K562 (cell line): ENCODE measurements around the gene ARRB2. TPM values are rescaled to one million over a fixed set of nuclear protein-coding genes. Genes with fewer than 3 reads are reported as not detected.
A peak's percentile ranks its signal among the peaks of the same experiment; 100 is the strongest.

Source experiments
- ATAC-seq: fragments of 200-7000 bp; cut with Tn5 transposase; 3 replicates; pipeline ENCODE4 v1.9.1; 2020; ENCODE audit warnings: moderate library complexity
- Bru-seq: library from RNA; stranded (reverse); fragments of 400-500 nt; gene quantifications from one replicate; lab custom pipeline; 2021; lab: Mats Ljungman, UMichigan
- BruChase-seq, 2 experiments: library from RNA; stranded (reverse); fragments of 400-500 nt; gene quantifications; one replicate each; lab custom pipeline; 2021; lab: Mats Ljungman, UMichigan
- BruUV-seq: library from RNA; stranded (reverse); fragments of 400-500 nt; replicated peaks from 2 replicates; lab custom pipeline; 2021; lab: Mats Ljungman, UMichigan
- CTCF ChIA-PET: fragments of 300-600 bp; formaldehyde crosslinking; extraction: SDS; loops from one replicate; lab custom pipeline; 2021; ENCODE audit warnings: low intra/inter-chr PET ratio; lab: Yijun Ruan, JAX
- POLR2A ChIA-PET: fragments of 300-600, 350-650 bp; sonication (Branson Sonifier 250); formaldehyde crosslinking; extraction: SDS; loops from one replicate; lab custom pipeline; 2021; ENCODE audit warnings: antibody characterized with exemption, inconsistent platforms; lab: Yijun Ruan, JAX
- DNase-seq, 4 experiments: peaks; one replicate each; pipeline versions ENCODE4 v3.0.0 to v3.0.0-alpha.2; 2011 to 2018; ENCODE audit warnings: low spot score in 3 of 4, mixed read lengths in 3 of 4; ENCODE audit errors: extremely low read depth in 1 of 4
- FAIRE-seq: peaks from 2 replicates; lab custom pipeline; 2011; peaks lifted over from hg19 to GRCh38; lab: Jason Lieb, UNC
- H2AFZ ChIP-seq: 2 replicates; pipeline ENCODE4 v1.6.0; 2011; ENCODE audit warnings: low read depth, low read length, control low read depth, inconsistent platforms
- H3K27ac ChIP-seq: fragments of 200-600 bp; 3 replicates; pipeline ENCODE4 v1.8.0; 2011; ENCODE audit warnings: low read depth, mild to moderate bottlenecking, control low read depth, inconsistent platforms, low read length, moderate library complexity, mixed read lengths; ENCODE audit errors: extremely low read depth
- H3K27me3 ChIP-seq, 2 experiments: fragments of 300-600 bp in 1 of 2; 2 replicates in 1 of 2; 3 replicates in 1 of 2; pipeline versions ENCODE4 v1.6.0 to v1.8.0; 2011; ENCODE audit warnings: inconsistent platforms in 2 of 2, low read length in 2 of 2, mild to moderate bottlenecking in 1 of 2, mixed read lengths in 1 of 2, moderate library complexity in 1 of 2; ENCODE audit not compliant: control insufficient read depth in 2 of 2, insufficient read depth in 2 of 2
- H3K36me3 ChIP-seq: fragments of 300-600 bp; 3 replicates; pipeline ENCODE4 v1.8.0; 2011; ENCODE audit warnings: mild to moderate bottlenecking, low read length, inconsistent platforms; ENCODE audit not compliant: control insufficient read depth, insufficient read depth
- H3K4me1 ChIP-seq, 2 experiments: fragments of 200-600 bp in 1 of 2; replicated peaks in 1 of 2; 2 replicates in 1 of 2; 3 replicates in 1 of 2; pipeline versions ENCODE4 v1.5.1 to v1.8.0; 2011; ENCODE audit warnings: inconsistent platforms in 2 of 2, low read length in 2 of 2, mild to moderate bottlenecking in 1 of 2, mixed read lengths in 1 of 2, moderate library complexity in 1 of 2; ENCODE audit not compliant: control insufficient read depth in 2 of 2, insufficient read depth in 2 of 2
- H3K4me2 ChIP-seq: 2 replicates; pipeline ENCODE4 v1.6.1; 2011; ENCODE audit warnings: low read length, control low read depth, inconsistent platforms, mixed read lengths; ENCODE audit not compliant: insufficient read depth
- H3K4me3 ChIP-seq: fragments of 200-600 bp; sonication (generic), shearing (Covaris generic); 2 replicates; pipeline ENCODE4 v1.5.1; 2016; ENCODE audit warnings: control low read depth, inconsistent platforms
- H3K79me2 ChIP-seq: fragments of 200-600 bp; 3 replicates; pipeline ENCODE4 v1.8.0; 2011; ENCODE audit warnings: low read length, inconsistent platforms; ENCODE audit not compliant: control insufficient read depth, insufficient read depth
- H3K9ac ChIP-seq, 2 experiments: 2 replicates each; pipeline versions ENCODE4 v1.6.0 to v1.6.1; 2011; ENCODE audit warnings: low read depth in 2 of 2, low read length in 2 of 2, control low read depth in 1 of 2, inconsistent platforms in 1 of 2, mild to moderate bottlenecking in 1 of 2, mixed read lengths in 1 of 2; ENCODE audit not compliant: insufficient read depth in 1 of 2
- H3K9me1 ChIP-seq: one replicate; pipeline ENCODE4 v1.6.0; 2011; ENCODE audit warnings: inconsistent platforms, mild to moderate bottlenecking, low read length, moderate library complexity; ENCODE audit not compliant: control insufficient read depth, insufficient read depth
- H3K9me3 ChIP-seq: replicated peaks from 2 replicates; pipeline ENCODE4 v1.5.1; 2011; ENCODE audit warnings: low read depth, low read length, inconsistent platforms; ENCODE audit not compliant: control insufficient read depth, insufficient read depth
- H4K20me1 ChIP-seq: replicated peaks from 2 replicates; pipeline ENCODE4 v1.6.1; 2011; ENCODE audit warnings: low read length, inconsistent platforms, mixed read lengths; ENCODE audit not compliant: control insufficient read depth, insufficient read depth
- CBFA2T3 ChIP-seq: fragments of 450-650 bp; IDR thresholded peaks from 2 replicates; pipeline ENCODE4 v1.6.1; 2017
- CBX1 ChIP-seq: sonication (generic); IDR thresholded peaks from 2 replicates; pipeline ENCODE4 v1.6.1; 2016; ENCODE audit warnings: antibody characterized with exemption, low read depth, mild to moderate bottlenecking
- POLR3A ChIP-seq: IDR thresholded peaks from 2 replicates; pipeline ENCODE4 v1.6.1; 2011; ENCODE audit warnings: borderline replicate concordance, mild to moderate bottlenecking, moderate library complexity; ENCODE audit not compliant: insufficient read length, insufficient read depth; ENCODE audit errors: extremely low read depth
- REST ChIP-seq, 2 experiments: fragments of 450-650 bp; formaldehyde crosslinking in 1 of 2; IDR thresholded peaks; 2 replicates each; pipeline versions ENCODE4 v1.4.0 to v1.6.1; 2014 to 2020; ENCODE audit warnings: mild to moderate bottlenecking in 2 of 2, borderline replicate concordance in 1 of 2, low read depth in 1 of 2
- ZNF134 ChIP-seq: fragments of 250-450 bp; sonication (Bioruptor Pico); conservative IDR thresholded peaks from 2 replicates; pipeline ENCODE4 v1.4.0; 2020
- ZNF778 ChIP-seq: fragments of 450-650 bp; formaldehyde crosslinking; IDR thresholded peaks from 2 replicates; pipeline ENCODE4 v1.4.0; 2020; ENCODE audit warnings: mild to moderate bottlenecking, moderate library complexity
- WGBS: fragments of 100-300 bp; shearing (Covaris generic); methylation state at CpG from one replicate; pipeline ENCODE4 v1.1.6; 2016; ENCODE audit warnings: low coverage, mixed read lengths; ENCODE audit not compliant: insufficient coverage; ENCODE audit errors: missing lambda C conversion rate; 5-methylcytosine and 5-hydroxymethylcytosine counted together
- in situ Hi-C: fragments of 300-500 bp; cut with MboI; formaldehyde crosslinking; loops from 4 replicates; pipeline ENCODE4 v1.15.0; 2018; ENCODE audit warnings: inconsistent platforms, mixed read lengths
- intact Hi-C: fragments of 100-400 bp; cut with micrococcal nuclease; formaldehyde crosslinking; loops from 2 replicates; pipeline ENCODE4 v1.14.2; 2022
- long read RNA-seq, 3 experiments: library from polyadenylated mRNA in 2 of 3; library from RNA in 1 of 3; unstranded in 2 of 3; stranded (forward) in 1 of 3; transcript quantifications; one replicate each; pipeline ENCODE4 v2.0.0, GENCODE V29; 2019 to 2022
- polyA minus RNA-seq, 3 experiments: library from RNA; depleted of rRNA, polyadenylated mRNA; stranded (reverse); fragments of >200 nt; gene quantifications; 2 replicates each; pipeline ENCODE4 v1.2.3, GENCODE V29; 2011
- polyA plus RNA-seq, 8 experiments: library from polyadenylated mRNA; depleted of rRNA in 4 of 8; stranded (reverse) in 5 of 8; unstranded in 3 of 8; fragments of >200 nt; fragmentation: Nextera tagmentation in 2 of 8; fragmentation: Illumina TruSeq in 1 of 8; extraction: Ambion mirVana in 2 of 8; extraction: Trizol in 1 of 8; gene quantifications; 2 replicates each; pipeline versions ENCODE4 v1.2.1 to v1.2.3, GENCODE V29; 2011 to 2014; ENCODE audit warnings: inconsistent platforms in 1 of 8, missing spikeins in 1 of 8
- total RNA-seq, 7 experiments: library from RNA; depleted of rRNA in 6 of 7; stranded (reverse); fragments of >200 nt in 6 of 7; fragmentation: Illumina TruSeq in 2 of 7; extraction: Trizol in 2 of 7; gene quantifications; 2 replicates each; pipeline versions ENCODE4 v1.2.1 to v1.2.3, GENCODE V29; 2011 to 2021; ENCODE audit warnings: low replicate concordance in 1 of 7

ARRB2 gene
- 15.3 and 26.8 TPM in 2 replicates for total RNA-seq (2011; cell fraction: chromatin; rRNA removed; ENCODE audit: low replicate concordance)
- total RNA-seq (2011; cell fraction: nucleolus; rRNA removed): 10.2 and 13.6 TPM in 2 replicates
- 14.5 and 18.3 TPM in 2 replicates for total RNA-seq (2011; cell fraction: nucleoplasm; rRNA removed)
- 7.2 and 12.2 TPM in 2 replicates for total RNA-seq (2014; rRNA removed)
- total RNA-seq (2014; rRNA removed; fragmentation: Illumina TruSeq; extraction: Trizol): 7.3 and 8.2 TPM in 2 replicates
- total RNA-seq (2015; rRNA removed; fragmentation: Illumina TruSeq; extraction: Trizol): 7.9 and 9.8 TPM in 2 replicates
- 14.7 and 15.2 TPM in 2 replicates for total RNA-seq (2021)
- polyA plus RNA-seq (2011; rRNA removed): 7.0 and 8.8 TPM in 2 replicates
- polyA plus RNA-seq (2011; cell fraction: cytosol; rRNA removed): 6.3 and 14.0 TPM in 2 replicates
- 13.2 and 20.5 TPM in 2 replicates for polyA plus RNA-seq (2011; cell fraction: nucleus; rRNA removed)
- polyA plus RNA-seq (2012): 13.5 and 18.0 TPM in 2 replicates
- 14.3 and 15.3 TPM in 2 replicates for polyA plus RNA-seq (2014; fragmentation: Illumina TruSeq; extraction: Trizol)
- under 1 TPM; 0.79 to 0.80 TPM for polyA plus RNA-seq (2014; fragmentation: Nextera tagmentation; extraction: Ambion mirVana)
- polyA plus RNA-seq (2014; rRNA removed): 7.5 and 9.4 TPM in 2 replicates
- 3.6 and 5.0 TPM in 2 replicates for polyA minus RNA-seq (2011; rRNA and poly(A)+ RNA removed)
- polyA minus RNA-seq (2011; cell fraction: cytosol; rRNA and poly(A)+ RNA removed): 4.1 and 5.1 TPM in 2 replicates
- polyA minus RNA-seq (2011; cell fraction: nucleus; rRNA and poly(A)+ RNA removed): 3.0 and 3.6 TPM in 2 replicates
- Bru-seq, nascent RNA: percentile 50 among the genes with signal in this experiment
- percentile 45 among the genes with signal in this experiment for BruChase-seq, experiment 1, labeled RNA remaining after a 2-hour chase
- BruChase-seq, experiment 2, labeled RNA remaining after a 6-hour chase: percentile 53 among the genes with signal in this experiment
- long read RNA-seq, experiment 1, transcript ARRB2-216 (14 exons, 1,348 nt): major isoform, 9 of 27 reads
- long read RNA-seq, experiment 1, partial matches to known transcripts: 7 of 27 reads
- long read RNA-seq, experiment 1, other reads (novel, unspliced or antisense): 7 of 27 reads
- long read RNA-seq, experiment 2, partial matches to known transcripts: 3 of 5 reads
- long read RNA-seq, experiment 2, other reads (novel, unspliced or antisense): 0 of 5 reads
- long read RNA-seq, experiment 3, partial matches to known transcripts: 0 of 1 reads
- long read RNA-seq, experiment 3, other reads (novel, unspliced or antisense): 0 of 1 reads

GRCh38 chr17:4709794-4710692 lies at the start of gene ARRB2:
Gene ARRB2 (plus strand): TSS chr17:4710632. CDS start chr17:4710722, 90 bp downstream.
- peak; percentile 94 for ATAC-seq
- Histone ChIP-seq H3K4me1 (peaks cover 4 to 22% of the 10 kb centered on the region in 2 experiments; a peak in 4 of 5 replicates), H3K27ac (peak within 1 kb of the TSS; percentile 50; the same call in 2 of the 3 replicates), H3K9ac (peak within 1 kb of the TSS; percentile 51 to 89; a peak in 3 of 4 replicates), H3K9me3 (no peaks in the 10 kb centered on the region), H3K4me2 (peak within 1 kb of the TSS; percentile 57), H3K79me2 (peaks cover under 1% of the 10 kb centered on the region; the same call in 1 of the 3 replicates), H3K27me3 (no peaks in the 10 kb centered on the region), H3K36me3 (no peaks in the 10 kb centered on the region), H3K4me3 (peak within 1 kb of the TSS; percentile 56), H3K9me1 (no peaks in the 10 kb centered on the region), H4K20me1 (0 out of 2 replicates have a peak, but pooled peaks cover 4% of the 10 kb centered on the region), H2AFZ (peak within 1 kb of the TSS; percentile 72)
- 2% methylated on average over 25 of the region's 67 CpGs for WGBS
- ChIA-PET POLR2A (interaction anchor here (0.5 to 1.2 kb wide), 6 partner anchors 9 to 719 kb away, joined by 3 to 4 read pairs (median 3); no protein-coding TSS in a partner anchor), CTCF (interaction anchor here (0.8 to 1.8 kb wide), 5 partner anchors 21 to 192 kb away, joined by 4 to 13 read pairs (median 10); partner anchors contain the start of genes GLTPD2 and MED11)
- intact Hi-C loops (loop anchor here (1.0 to 10.0 kb wide), 4 partner anchors 21 to 179 kb away; partner anchors contain the start of genes GGT6 and MED11), in situ Hi-C loops (loop anchor here (5.0 kb wide), 1 partner anchor 172 kb away; no protein-coding TSS in a partner anchor)
- peak; percentile 90 to 97 (median 94) for DNase-seq
- BruUV-seq: no TSS peak
- peak; percentile 83 for FAIRE-seq
- TF ChIP-seq CBX1: no peak
- no peak for TF ChIP-seq ZNF778 (CRISPR knock-in tag)
- TF ChIP-seq CBFA2T3: no peak
- peak; percentile 86 for TF ChIP-seq REST (IDR thresholded peaks at IDR 0.05; ENCODE audit: borderline replicate concordance)
- no peak for TF ChIP-seq REST (CRISPR knock-in tag; IDR thresholded peaks at IDR 0.05; ENCODE audit: low read depth)
- no peak for TF ChIP-seq ZNF134 (CRISPR knock-in tag)
- no peak for TF ChIP-seq POLR3A
